ENCODE data around the gene LCN12. TPM values are rescaled to one million over a fixed set of nuclear protein-coding genes. Genes with fewer than 3 reads are reported as not detected.

Gene LCN12
- total RNA-seq, 1 experiment from 2014 or later, result 2.1 TPM

DNA sequence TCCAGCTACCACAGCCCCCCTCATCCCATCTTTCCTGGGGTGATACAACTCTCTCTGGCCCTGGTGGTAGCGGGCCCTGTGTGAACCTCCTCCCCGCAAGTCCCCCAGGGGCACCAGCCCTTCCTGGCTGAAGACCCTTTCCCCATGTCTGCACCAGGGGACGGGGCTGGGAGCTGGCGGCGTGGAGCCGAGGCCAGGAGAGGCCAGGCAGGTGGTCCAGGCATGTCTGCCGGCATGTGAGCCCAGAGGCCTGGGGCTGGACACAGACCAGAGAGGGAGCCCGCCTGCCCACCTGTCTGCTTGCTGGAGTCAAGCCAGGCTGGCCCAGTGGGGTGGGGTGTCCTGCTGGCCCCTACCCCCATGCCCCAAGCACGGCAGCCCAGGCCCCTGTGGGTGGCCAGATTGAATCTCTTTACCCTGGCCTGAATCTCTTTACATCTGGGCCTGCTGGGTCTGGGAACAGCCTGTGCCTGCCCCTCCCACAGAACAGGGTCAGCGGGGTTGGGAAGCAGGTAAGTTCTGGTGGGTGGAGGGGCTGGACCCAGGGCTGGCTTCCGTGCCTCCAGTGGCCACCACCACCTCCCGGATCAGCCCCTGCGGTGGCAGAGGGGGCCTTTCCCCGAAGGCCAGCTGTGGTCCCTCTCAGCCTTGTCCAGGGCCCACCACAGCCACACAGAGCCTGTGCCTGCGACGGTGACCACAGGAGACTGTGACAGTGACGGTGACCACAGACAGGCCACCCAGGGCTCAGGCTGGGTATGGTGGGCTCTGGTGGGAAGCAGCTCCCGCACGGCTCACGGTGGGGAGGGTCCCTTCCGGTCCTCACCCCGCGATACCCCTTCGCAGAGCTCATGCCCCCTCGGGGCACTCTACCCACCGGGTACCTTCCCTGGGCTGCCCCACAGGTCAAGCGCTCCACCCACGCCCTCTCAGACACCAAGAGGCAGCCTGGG, 7.1 kb downstream of the LCN12 start:
- DNase-seq, result no peak
- Mint-ChIP-seq H3K36me3 (ENCODE audit: insufficient read depth in 1 of 3, low read depth in 3 of 3) (no peaks in the 10 kb centered on the region; a peak in 1 of 7 replicates), H3K27ac (no peak overlapping the region), H3K4me3 (no peak overlapping the region), H3K27me3 (ENCODE audit: low read depth) (peaks cover 8% of the 10 kb centered on the region), H3K9me3 (peaks cover 6% of the 10 kb centered on the region in 2 experiments; a peak in 4 of 5 replicates), H3K4me1 (0 out of 4 replicates have a peak, but pooled peaks cover 0 to 2% of the 10 kb centered on the region in 2 experiments)
- no peak overlapping the region for H3K27ac ChIP-seq (ENCODE audit: insufficient read length, low read depth, low read length)
- H3K4ac ChIP-seq (ENCODE audit: low read depth, low read length), result no peak overlapping the region
- no peak overlapping the region for H4K5ac ChIP-seq (ENCODE audit: insufficient read length, low read depth, low read length)
- no peaks in the 10 kb centered on the region for H3K23me2 ChIP-seq (ENCODE audit: insufficient read length, low read depth, low read length, poor library complexity, severe bottlenecking)
- TF ChIP-seq, protein P1, sequence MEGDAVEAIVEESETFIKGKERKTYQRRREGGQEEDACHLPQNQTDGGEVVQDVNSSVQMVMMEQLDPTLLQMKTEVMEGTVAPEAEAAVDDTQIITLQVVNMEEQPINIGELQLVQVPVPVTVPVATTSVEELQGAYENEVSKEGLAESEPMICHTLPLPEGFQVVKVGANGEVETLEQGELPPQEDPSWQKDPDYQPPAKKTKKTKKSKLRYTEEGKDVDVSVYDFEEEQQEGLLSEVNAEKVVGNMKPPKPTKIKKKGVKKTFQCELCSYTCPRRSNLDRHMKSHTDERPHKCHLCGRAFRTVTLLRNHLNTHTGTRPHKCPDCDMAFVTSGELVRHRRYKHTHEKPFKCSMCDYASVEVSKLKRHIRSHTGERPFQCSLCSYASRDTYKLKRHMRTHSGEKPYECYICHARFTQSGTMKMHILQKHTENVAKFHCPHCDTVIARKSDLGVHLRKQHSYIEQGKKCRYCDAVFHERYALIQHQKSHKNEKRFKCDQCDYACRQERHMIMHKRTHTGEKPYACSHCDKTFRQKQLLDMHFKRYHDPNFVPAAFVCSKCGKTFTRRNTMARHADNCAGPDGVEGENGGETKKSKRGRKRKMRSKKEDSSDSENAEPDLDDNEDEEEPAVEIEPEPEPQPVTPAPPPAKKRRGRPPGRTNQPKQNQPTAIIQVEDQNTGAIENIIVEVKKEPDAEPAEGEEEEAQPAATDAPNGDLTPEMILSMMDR (conservative IDR thresholded peaks at IDR 0.05), result no peak
- H3K79me2 ChIP-seq (ENCODE audit: insufficient read depth, low read length), result no peaks in the 10 kb centered on the region
- no peak overlapping the region for H2BK5ac ChIP-seq (ENCODE audit: insufficient read length, low read length)
- no peak overlapping the region for H2AFZ ChIP-seq (ENCODE audit: low read length)
- H3K4me2 ChIP-seq (ENCODE audit: insufficient read depth, insufficient read length, low read length), result no peak overlapping the region
- no peak overlapping the region for H2BK20ac ChIP-seq (ENCODE audit: low read depth, low read length, poor library complexity, severe bottlenecking)
- no peak overlapping the region for H4K91ac ChIP-seq (ENCODE audit: insufficient read length, low read depth, low read length)
- H3K9me3 ChIP-seq (ENCODE audit: control insufficient read depth, low read depth, low read length), result no peaks in the 10 kb centered on the region
- H3K23ac ChIP-seq (ENCODE audit: insufficient read length, low read depth, low read length), result no peak overlapping the region
- H2BK15ac ChIP-seq (ENCODE audit: low read depth, low read length), result no peak overlapping the region
- H3T11ph ChIP-seq (ENCODE audit: low read length), result no peak overlapping the region
- no peak overlapping the region for H3K9ac ChIP-seq (ENCODE audit: extremely low read depth, insufficient read length, low read length)
- no peak overlapping the region; the same call in 1 of the 2 replicates for H3K14ac ChIP-seq (ENCODE audit: insufficient read depth, low read length)
- H3K56ac ChIP-seq (ENCODE audit: insufficient read length, low read depth, low read length), result no peak overlapping the region
- no peaks in the 10 kb centered on the region for H3K4me1 ChIP-seq (ENCODE audit: insufficient read depth, low read length)
- no peak overlapping the region for H4K8ac ChIP-seq (replicated peaks; ENCODE audit: insufficient read length, low read depth, low read length)
- no peak overlapping the region for H2BK120ac ChIP-seq (ENCODE audit: low read depth, low read length, poor library complexity, severe bottlenecking)
- no peak overlapping the region for H2BK12ac ChIP-seq (ENCODE audit: insufficient read length, low read depth, low read length)
- no CpG with 5 or more reads among the region's 28 CpGs for WGBS (ENCODE audit: extremely low coverage, insufficient read length, low lambda C conversion rate)
- no peaks in the 10 kb centered on the region for H3K27me3 ChIP-seq (ENCODE audit: insufficient read depth, low read length)
- no peak overlapping the region for H3K18ac ChIP-seq (ENCODE audit: insufficient read length, low read depth, low read length)
- no peaks in the 10 kb centered on the region for H3K79me1 ChIP-seq (ENCODE audit: insufficient read depth, low read depth, low read length, poor library complexity, severe bottlenecking)
- peaks cover 2% of the 10 kb centered on the region for H4K20me1 ChIP-seq (ENCODE audit: control insufficient read depth, insufficient read depth, insufficient read length)
- no peak overlapping the region for H2AK5ac ChIP-seq (ENCODE audit: insufficient read length, low read length)
